Measurements from ENCODE around the gene ASNS.

GRCh38 chr7:97871659-97872024 is 566 bp downstream of the ASNS start:
- TF ChIP-seq CTCF (optimal IDR thresholded peaks at IDR 0.05 in 1 of 3, IDR thresholded peaks at IDR 0.05 in 1 of 3, conservative IDR thresholded peaks at IDR 0.05 in 1 of 3; ENCODE audit: extremely low read depth in 1 of 3, insufficient read depth in 2 of 3, low read length in 3 of 3): no peak
- TF ChIP-seq EZH2 (IDR thresholded peaks at IDR 0.05; ENCODE audit: low read length): no peak
